ENCODE measurements around the gene ATP5ME.

The ATP5ME gene

DNA sequence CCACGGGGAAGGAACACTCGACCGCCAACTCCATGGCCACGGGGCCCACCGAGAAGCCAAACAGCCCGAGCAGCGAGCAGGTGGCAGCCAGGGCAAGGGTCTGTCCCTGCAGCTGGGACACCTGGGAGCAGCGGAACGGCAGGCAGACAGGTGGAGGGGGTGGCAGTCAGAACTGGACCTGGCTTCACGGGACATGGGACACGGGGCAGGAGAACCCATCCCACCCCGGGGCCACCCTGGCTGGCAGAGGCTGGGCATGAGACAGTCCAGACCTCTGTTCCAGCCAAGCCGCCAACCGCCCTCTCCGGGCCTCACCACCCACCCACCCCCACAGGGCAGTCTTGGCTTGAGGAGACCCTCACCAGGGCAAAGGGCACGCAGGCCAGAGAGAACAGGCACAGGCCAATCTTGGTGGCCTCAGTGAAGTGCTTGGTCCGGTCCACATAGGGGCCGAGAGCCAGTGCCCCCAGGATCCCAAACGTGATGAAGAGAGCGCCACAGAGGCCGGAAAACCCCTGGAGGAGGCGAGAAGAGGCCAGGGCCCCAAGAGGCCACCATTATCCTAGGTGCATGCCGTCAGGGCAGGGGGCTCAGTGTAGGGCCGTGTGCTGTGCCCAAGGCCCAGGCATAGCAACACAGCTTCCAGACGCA lies 9.3 kb upstream of the ATP5ME start:
- TF ChIP-seq, protein P1, sequence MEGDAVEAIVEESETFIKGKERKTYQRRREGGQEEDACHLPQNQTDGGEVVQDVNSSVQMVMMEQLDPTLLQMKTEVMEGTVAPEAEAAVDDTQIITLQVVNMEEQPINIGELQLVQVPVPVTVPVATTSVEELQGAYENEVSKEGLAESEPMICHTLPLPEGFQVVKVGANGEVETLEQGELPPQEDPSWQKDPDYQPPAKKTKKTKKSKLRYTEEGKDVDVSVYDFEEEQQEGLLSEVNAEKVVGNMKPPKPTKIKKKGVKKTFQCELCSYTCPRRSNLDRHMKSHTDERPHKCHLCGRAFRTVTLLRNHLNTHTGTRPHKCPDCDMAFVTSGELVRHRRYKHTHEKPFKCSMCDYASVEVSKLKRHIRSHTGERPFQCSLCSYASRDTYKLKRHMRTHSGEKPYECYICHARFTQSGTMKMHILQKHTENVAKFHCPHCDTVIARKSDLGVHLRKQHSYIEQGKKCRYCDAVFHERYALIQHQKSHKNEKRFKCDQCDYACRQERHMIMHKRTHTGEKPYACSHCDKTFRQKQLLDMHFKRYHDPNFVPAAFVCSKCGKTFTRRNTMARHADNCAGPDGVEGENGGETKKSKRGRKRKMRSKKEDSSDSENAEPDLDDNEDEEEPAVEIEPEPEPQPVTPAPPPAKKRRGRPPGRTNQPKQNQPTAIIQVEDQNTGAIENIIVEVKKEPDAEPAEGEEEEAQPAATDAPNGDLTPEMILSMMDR (IDR thresholded peaks at IDR 0.05; ENCODE audit: borderline replicate concordance, control extremely low read depth, extremely low read depth, insufficient read depth, missing control alignments), result no peak
- in situ Hi-C loops (cut with MboI; ENCODE audit: low sequenced_read_pairs, unreplicated experiment), result no loop called here
- DNase-seq (ENCODE audit: low spot score), result no peak

DNA sequence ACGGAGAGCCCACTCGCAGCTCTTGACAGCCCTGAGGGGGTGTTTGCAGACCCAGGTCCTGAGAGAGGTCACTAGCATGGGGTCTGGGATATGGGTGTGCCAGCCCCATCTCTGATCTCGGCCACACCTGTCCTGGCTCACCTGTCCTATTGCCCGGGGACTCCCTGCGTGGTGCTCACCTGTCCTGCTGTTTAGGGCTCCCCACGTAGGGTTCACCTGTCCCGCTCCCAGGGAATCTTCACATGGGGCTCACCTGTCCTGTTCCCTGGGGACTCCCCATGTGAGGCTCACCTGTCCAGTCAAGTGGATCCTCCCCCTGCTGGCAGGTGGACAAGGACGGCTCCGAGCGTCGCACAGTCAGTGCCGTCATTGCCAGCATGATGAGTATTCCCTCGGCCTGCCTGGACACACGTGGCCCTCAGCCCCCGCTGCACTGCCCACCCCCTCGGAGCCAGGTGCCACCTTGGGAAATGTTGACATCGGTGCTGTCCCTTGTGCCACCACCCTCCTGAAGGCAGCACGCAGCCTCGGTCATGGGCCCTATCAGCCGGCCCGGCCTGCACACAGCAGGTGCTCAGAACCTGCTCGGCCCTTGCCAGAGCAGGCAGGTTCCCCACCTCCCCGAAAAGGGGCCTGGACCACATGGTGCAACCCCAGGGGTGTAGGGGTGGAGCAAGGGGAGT lies 8.6 kb upstream of the ATP5ME start:
- in situ Hi-C loops (cut with MboI; ENCODE audit: low sequenced_read_pairs, unreplicated experiment), result no loop called here
- TF ChIP-seq, protein P1 (IDR thresholded peaks at IDR 0.05; ENCODE audit: borderline replicate concordance, control extremely low read depth, extremely low read depth, insufficient read depth, missing control alignments), result no peak
- DNase-seq (ENCODE audit: low spot score), result no peak

GRCh38 chr4:681736-682451 lies 7.8 kb upstream of the ATP5ME start:
- in situ Hi-C loops (cut with MboI; ENCODE audit: low sequenced_read_pairs, unreplicated experiment), result no loop called here
- DNase-seq (ENCODE audit: low spot score), result peak; percentile 81

GRCh38 chr4:680928-681645 lies 7.0 kb upstream of the ATP5ME start:
- DNase-seq (ENCODE audit: low spot score), result peak; percentile 87
- in situ Hi-C loops (cut with MboI; ENCODE audit: low sequenced_read_pairs, unreplicated experiment), result no loop called here
- TF ChIP-seq, protein P1 (IDR thresholded peaks at IDR 0.05; ENCODE audit: borderline replicate concordance, control extremely low read depth, extremely low read depth, insufficient read depth, missing control alignments), result no peak

More at GRCh38 chr4:681736-682451, 7.8 kb upstream of the ATP5ME start:
- TF ChIP-seq, protein P1 (IDR thresholded peaks at IDR 0.05; ENCODE audit: borderline replicate concordance, control extremely low read depth, extremely low read depth, insufficient read depth, missing control alignments), result no peak

- in situ Hi-C loops (cut with MboI; ENCODE audit: low sequenced_read_pairs, unreplicated experiment), result no loop called here
- TF ChIP-seq, protein P1 (IDR thresholded peaks at IDR 0.05; ENCODE audit: borderline replicate concordance, control extremely low read depth, extremely low read depth, insufficient read depth, missing control alignments), result no peak
- DNase-seq (ENCODE audit: low spot score), result peak; percentile 79
Measured at GRCh38 chr4:680551-680927, 6.5 kb upstream of the ATP5ME start.

DNA sequence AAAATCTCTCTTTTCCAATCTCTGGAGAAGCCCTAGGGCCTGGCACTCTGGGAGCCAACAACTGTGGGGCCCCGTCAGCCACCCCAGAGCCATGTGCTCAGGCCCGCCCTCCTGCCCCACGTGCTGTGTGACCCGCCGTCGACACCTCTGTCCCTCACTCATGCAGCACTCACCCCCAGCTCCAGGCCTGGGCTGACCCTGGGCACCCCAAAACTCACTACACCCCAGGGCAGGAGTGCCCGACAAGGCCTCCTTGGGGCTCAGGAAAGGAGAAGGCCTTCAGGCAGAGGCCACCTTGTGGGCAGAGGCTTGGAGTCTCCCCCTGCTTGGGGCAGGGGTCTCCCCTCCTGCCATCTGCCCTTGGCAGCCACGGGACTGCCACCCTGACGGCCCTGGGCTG lies 6.0 kb upstream of the ATP5ME start:
- TF ChIP-seq, protein P1 (IDR thresholded peaks at IDR 0.05; ENCODE audit: borderline replicate concordance, control extremely low read depth, extremely low read depth, insufficient read depth, missing control alignments), result no peak
- no peak for DNase-seq (ENCODE audit: low spot score)
- in situ Hi-C loops (cut with MboI; ENCODE audit: low sequenced_read_pairs, unreplicated experiment), result no loop called here
